Tibial artery (tissue), 4 donors: ENCODE measurements around the gene BTF3L4.
"Not testable (repeated sequence)": the region's sequence is repeated elsewhere in the genome, so short reads cannot be mapped to it uniquely, and the experiment has no call there.

Source experiments
- DNase-seq, 2 donors: peaks; one replicate each; pipeline ENCODE4 v3.0.0-alpha.2; 2019
- H3K27ac ChIP-seq, 2 donors: fragments of 200-600 bp; sonication (generic) in 1 of 2; 1 replicate in 1 of 2; 2 replicates in 1 of 2; pipeline ENCODE4 v1.5.1; 2018 to 2019; ENCODE audit warnings: mild to moderate bottlenecking in 1 of 2
- H3K27me3 ChIP-seq, 2 donors: fragments of 200-600 bp; sonication (generic) in 1 of 2; one replicate each; pipeline versions ENCODE4 v1.5.1 to v1.6.0; 2016 to 2019
- H3K36me3 ChIP-seq, 3 donors: fragments of 200-600 bp; sonication (generic) in 2 of 3; one replicate each; pipeline ENCODE4 v1.5.1; 2016 to 2019; ENCODE audit warnings: mild to moderate bottlenecking in 2 of 3
- H3K4me1 ChIP-seq, 4 donors: fragments of 200-600 bp; sonication (generic) in 2 of 4; 1 replicate in 3 of 4; 2 replicates in 1 of 4; pipeline ENCODE4 v1.5.1; 2016 to 2019
- H3K4me3 ChIP-seq, 2 donors: fragments of 200-600 bp; sonication (generic) in 1 of 2; 1 replicate in 1 of 2; 2 replicates in 1 of 2; pipeline ENCODE4 v1.5.1; 2018 to 2019; ENCODE audit warnings: mild to moderate bottlenecking in 2 of 2
- H3K9me3 ChIP-seq, 3 donors: fragments of 200-600 bp; sonication (generic) in 1 of 3; one replicate each; pipeline ENCODE4 v1.5.1; 2016 to 2019
- intact Hi-C: fragments of 100-400 bp; cut with DNase I; formaldehyde crosslinking; loops from one replicate; pipeline ENCODE4 v1.15.0; 2023; ENCODE audit warnings: low total_unique reads
- TF ChIP-seq, protein P1 (sequence below), 2 experiments: fragments of 200-600 bp in 1 of 2; fragments of 450-650 bp in 1 of 2; IDR thresholded peaks; one replicate each; pipeline ENCODE4 v1.5.1; 2017 to 2019; ENCODE audit warnings: antibody characterized with exemption in 2 of 2, mild to moderate bottlenecking in 1 of 2, moderate library complexity in 1 of 2

BTF3L4 gene

DNA sequence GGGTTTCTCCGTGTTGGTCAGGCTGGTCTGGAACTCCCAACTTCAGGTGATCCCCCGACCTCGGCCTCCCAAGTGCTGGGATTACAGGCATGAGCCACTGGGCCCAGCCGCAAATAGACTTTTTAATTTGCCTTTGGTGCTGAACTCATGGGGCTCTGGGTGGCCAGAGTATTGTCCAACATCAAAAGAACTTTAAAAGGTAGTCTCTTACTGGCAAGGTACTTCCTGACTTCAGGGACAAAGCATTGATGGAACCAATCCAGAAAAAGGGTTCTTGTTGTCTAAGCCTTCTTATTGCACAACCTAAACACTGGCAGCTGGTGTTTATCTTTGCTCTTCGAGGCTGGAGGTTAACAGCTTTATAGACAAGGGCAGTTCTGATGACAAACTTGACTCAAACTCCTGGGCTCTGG is 18.7 kb upstream of the BTF3L4 start:
- H3K36me3 ChIP-seq, result peaks cover 30 to 47% (median 31%) of the 10 kb centered on the region in 3 donors
- H3K4me3 ChIP-seq, result no peak overlapping the region
- H3K4me1 ChIP-seq, result peaks cover 0 to 5% (median 4%) of the 10 kb centered on the region in 4 donors
- H3K27me3 ChIP-seq, result no peaks in the 10 kb centered on the region
- intact Hi-C loops, result no loop called here
- no peaks in the 10 kb centered on the region for H3K9me3 ChIP-seq
- no peak for DNase-seq
- TF ChIP-seq, protein P1, sequence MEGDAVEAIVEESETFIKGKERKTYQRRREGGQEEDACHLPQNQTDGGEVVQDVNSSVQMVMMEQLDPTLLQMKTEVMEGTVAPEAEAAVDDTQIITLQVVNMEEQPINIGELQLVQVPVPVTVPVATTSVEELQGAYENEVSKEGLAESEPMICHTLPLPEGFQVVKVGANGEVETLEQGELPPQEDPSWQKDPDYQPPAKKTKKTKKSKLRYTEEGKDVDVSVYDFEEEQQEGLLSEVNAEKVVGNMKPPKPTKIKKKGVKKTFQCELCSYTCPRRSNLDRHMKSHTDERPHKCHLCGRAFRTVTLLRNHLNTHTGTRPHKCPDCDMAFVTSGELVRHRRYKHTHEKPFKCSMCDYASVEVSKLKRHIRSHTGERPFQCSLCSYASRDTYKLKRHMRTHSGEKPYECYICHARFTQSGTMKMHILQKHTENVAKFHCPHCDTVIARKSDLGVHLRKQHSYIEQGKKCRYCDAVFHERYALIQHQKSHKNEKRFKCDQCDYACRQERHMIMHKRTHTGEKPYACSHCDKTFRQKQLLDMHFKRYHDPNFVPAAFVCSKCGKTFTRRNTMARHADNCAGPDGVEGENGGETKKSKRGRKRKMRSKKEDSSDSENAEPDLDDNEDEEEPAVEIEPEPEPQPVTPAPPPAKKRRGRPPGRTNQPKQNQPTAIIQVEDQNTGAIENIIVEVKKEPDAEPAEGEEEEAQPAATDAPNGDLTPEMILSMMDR (IDR thresholded peaks at IDR 0.05), result no peak
- no peak overlapping the region for H3K27ac ChIP-seq

DNA sequence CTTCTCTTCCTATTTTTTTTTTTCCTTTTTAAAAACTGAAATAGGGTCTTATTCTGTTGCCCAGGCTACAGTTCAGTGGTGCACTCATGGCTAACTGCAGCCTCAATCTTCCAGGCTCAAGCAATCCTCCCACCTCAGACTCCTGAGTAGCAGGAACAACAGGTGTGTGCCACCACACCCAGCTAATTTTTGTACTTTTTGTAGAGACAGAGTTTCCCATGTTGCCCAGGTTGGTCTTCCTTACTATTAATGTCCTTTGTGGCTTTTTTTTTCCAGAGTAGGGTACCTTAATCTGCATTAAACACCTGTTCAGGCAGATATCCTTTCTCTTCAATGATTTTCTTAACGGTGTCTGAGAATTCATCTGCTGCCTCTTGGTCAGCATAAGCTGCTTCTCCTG is 18.2 kb upstream of the BTF3L4 start:
- Histone ChIP-seq H3K4me1 (no peaks in the 10 kb centered on the region), H3K4me3 (no peak overlapping the region), H3K9me3 (no peaks in the 10 kb centered on the region), H3K27ac (no peak overlapping the region), H3K27me3 (no peaks in the 10 kb centered on the region), H3K36me3 (peaks cover 30 to 47% (median 31%) of the 10 kb centered on the region in 3 donors)
- TF ChIP-seq, protein P1 (IDR thresholded peaks at IDR 0.05), result no peak
- intact Hi-C loops, result no loop called here
- DNase-seq, result no peak

DNA sequence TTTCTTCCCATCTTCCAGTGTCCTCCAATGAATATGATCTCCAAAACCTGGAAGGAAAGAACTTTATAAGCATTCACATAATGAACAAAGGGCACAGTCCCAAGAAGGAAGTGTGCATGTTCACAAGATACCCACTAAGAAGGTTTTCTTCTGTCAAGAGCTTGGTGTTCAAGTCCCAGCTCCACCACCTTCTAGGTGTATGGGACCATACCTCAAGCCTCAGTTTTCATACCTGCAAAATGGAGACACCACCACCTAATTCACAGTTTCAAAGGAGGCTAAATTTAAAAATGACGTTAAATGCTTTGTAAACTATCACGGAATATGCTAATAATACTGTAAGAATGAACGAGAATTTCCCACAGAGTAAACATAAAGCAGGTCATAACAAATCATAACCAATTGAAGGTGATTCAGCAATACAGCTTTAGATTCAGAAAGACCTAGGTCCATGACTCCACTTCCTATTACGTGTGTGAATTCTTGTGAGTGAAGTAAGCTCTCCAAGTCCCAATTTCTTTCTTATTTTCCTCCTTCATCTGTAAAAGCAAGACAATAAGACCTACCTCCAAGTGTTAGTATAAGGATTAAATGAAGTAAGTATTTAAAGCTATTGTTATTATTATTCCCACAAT is 14.4 kb upstream of the BTF3L4 start:
- Histone ChIP-seq H3K4me3 (no peak overlapping the region), H3K4me1 (no peaks in the 10 kb centered on the region), H3K27ac (no peak overlapping the region), H3K36me3 (peaks cover 30 to 43% (median 31%) of the 10 kb centered on the region in 3 donors), H3K9me3 (no peaks in the 10 kb centered on the region), H3K27me3 (no peaks in the 10 kb centered on the region)
- TF ChIP-seq, protein P1 (IDR thresholded peaks at IDR 0.05), result no peak
- DNase-seq, result no peak
- intact Hi-C loops, result no loop called here

DNA sequence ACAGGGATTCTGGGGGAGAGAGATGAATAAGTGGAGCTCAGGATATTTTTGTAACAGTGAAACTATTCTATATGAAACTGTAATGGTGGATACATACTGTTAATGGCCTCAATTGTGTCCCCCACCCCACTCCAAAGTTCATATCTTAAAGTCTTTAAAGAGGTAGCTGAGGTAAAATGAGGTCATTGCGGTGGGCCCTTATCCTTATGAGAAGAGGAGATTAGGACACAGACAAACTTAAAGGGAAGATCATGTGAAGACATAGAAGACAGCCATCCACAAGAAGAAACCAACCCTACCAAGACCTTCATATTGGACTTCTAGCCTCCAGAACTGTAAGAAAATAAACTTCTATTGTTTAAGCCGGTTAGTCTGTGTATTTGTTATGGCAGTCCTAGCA is 10.9 kb upstream of the BTF3L4 start:
- intact Hi-C loops, result no loop called here
- no peaks in the 10 kb centered on the region for H3K27me3 ChIP-seq
- no peaks in the 10 kb centered on the region for H3K4me1 ChIP-seq
- TF ChIP-seq, protein P1 (IDR thresholded peaks at IDR 0.05), result no peak
- no peak overlapping the region for H3K27ac ChIP-seq
- peaks cover 7 to 21% (median 13%) of the 10 kb centered on the region in 3 donors for H3K36me3 ChIP-seq
- no peak overlapping the region for H3K4me3 ChIP-seq
- no peak for DNase-seq
- no peaks in the 10 kb centered on the region for H3K9me3 ChIP-seq

GRCh38 chr1:52045666-52046195 is 10.4 kb upstream of the BTF3L4 start:
- not testable (repeated sequence) for H3K4me1 ChIP-seq

GRCh38 chr1:52049337-52049736 is 6.8 kb upstream of the BTF3L4 start:
- intact Hi-C loops, H3K9me3 ChIP-seq, DNase-seq, H3K27ac ChIP-seq, H3K27me3 ChIP-seq, H3K4me3 ChIP-seq: not testable (repeated sequence)
- H3K36me3 ChIP-seq, result peaks cover 0 to 26% (median 11%) of the 10 kb centered on the region in 3 donors
- peaks cover 0 to 12% (median 7%) of the 10 kb centered on the region in 4 donors for H3K4me1 ChIP-seq

More at GRCh38 chr1:52045666-52046195, 10.4 kb upstream of the BTF3L4 start:
- H3K27me3 ChIP-seq, H3K27ac ChIP-seq, H3K4me3 ChIP-seq, H3K9me3 ChIP-seq, intact Hi-C loops, DNase-seq: not testable (repeated sequence)
- H3K36me3 ChIP-seq, result peaks cover 2 to 20% (median 8%) of the 10 kb centered on the region in 3 donors
